ENCODE measurements around the gene RGL1.

DNA sequence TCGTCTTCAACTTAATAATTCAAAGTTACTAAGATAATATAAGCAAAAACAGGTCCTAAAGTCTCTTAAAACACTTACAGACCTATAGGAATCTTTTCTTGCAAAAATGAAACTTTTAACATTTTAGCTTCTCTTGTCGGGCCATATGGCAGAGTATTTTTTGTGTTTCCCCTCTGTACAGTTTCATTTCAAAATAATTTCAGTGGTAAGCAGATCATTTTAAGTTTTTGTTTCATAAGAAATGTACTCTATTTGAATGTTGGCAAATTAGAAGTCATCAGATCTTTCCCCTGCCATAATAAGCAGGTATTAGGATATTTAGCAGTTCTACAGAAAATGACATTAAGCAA, 37.9 kb downstream of the RGL1 start:
- TF ChIP-seq EP300 (IDR thresholded peaks at IDR 0.05) = no peak
- TF ChIP-seq, protein P1, sequence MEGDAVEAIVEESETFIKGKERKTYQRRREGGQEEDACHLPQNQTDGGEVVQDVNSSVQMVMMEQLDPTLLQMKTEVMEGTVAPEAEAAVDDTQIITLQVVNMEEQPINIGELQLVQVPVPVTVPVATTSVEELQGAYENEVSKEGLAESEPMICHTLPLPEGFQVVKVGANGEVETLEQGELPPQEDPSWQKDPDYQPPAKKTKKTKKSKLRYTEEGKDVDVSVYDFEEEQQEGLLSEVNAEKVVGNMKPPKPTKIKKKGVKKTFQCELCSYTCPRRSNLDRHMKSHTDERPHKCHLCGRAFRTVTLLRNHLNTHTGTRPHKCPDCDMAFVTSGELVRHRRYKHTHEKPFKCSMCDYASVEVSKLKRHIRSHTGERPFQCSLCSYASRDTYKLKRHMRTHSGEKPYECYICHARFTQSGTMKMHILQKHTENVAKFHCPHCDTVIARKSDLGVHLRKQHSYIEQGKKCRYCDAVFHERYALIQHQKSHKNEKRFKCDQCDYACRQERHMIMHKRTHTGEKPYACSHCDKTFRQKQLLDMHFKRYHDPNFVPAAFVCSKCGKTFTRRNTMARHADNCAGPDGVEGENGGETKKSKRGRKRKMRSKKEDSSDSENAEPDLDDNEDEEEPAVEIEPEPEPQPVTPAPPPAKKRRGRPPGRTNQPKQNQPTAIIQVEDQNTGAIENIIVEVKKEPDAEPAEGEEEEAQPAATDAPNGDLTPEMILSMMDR (IDR thresholded peaks at IDR 0.05) = no peak

Data from tibial nerve (tissue), 4 donors.